HG03378 (cell line): ENCODE measurements around the gene MAST3.
"Not testable (repeated sequence)": the region's sequence is repeated elsewhere in the genome, so short reads cannot be mapped to it uniquely, and the experiment has no call there.

Experiments used
- ATAC-seq: cut with Tn5 transposase; IDR thresholded peaks from one replicate; pipeline ENCODE4 v1.9.1; 2021; ENCODE audit warnings: mild to moderate bottlenecking, moderate library complexity; ENCODE audit not compliant: unreplicated experiment

The MAST3 gene

GRCh38 chr19:18156841-18157464 lies 59.4 kb downstream of the MAST3 start:
- ATAC-seq = no peak

DNA sequence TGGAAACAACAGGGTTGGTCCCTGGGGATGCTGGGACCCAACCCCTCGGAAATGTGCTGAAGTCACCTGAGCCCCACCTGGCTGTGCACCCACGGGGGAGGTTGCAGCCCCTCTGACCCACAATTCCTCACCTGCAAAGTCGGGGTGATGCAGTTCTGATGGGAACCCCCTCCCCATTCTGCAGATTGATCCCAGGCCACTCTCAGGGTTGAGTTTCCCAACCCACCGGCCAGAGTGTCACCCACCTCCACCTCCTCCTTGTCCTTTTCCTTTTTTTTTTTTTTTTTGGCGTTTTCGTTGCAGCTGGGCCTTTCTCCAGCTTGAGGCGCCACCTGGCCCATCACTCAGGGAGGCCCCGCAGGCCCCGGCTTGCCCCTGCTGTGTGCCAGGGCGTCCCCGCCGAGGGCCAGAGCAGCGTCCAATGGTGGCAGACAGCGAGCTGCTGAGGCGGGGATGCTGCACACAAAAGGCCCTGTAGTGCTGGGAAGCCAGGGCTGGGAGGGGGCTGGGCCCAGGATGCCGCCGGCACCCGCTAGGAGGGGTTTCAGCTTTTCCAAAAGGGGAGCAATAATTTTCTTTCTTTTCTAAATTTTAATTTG lies 60.0 kb downstream of the MAST3 start:
- no peak for ATAC-seq

GRCh38 chr19:18158467-18158866 lies 60.9 kb downstream of the MAST3 start:
- ATAC-seq = no peak

DNA sequence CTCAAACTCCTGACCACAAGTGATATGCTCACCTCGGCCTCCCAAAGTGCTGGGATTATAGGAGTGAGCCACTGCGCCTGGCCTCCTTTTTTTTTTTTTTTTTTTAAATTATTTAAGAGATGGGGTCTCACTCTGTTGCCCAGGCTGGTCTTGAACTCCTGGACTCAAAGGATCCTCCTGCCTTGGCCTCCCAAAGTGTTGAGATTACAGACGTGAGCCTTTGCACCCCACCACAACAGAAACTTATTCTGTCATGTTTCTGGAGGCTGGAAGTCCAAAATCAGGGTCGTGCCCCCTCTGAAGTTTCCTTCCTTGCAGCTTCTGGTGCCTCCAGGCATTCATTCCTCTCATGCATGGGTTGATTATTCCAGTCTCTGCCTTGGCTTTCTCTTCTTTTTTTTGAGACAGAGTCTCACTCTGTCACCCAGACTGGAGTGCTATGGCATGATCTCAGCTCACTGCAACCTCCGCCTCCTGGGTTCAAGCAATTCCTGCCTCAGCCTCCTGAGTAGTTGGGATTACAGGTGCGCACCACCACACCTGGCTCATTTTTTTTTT lies 61.6 kb downstream of the MAST3 start:
- not testable (repeated sequence) for ATAC-seq

DNA sequence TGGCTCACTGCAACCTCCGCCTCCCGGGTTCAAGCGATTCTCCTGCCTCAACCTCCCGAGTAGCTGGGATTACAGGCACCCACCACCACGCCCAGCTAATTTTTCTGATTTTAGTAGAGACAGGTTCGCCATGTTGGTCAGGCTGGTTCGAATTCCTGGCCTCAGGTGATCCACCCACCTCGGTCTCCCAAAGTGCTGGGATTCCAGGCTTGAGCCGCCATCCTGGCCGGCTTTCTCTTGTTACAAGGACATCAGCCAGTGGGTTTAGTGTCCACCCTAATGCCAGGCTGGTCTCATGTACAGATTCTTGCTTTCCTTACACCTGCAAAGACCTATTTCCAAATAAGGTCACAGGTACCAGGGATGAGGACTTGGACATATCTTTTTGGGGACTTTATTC lies 62.2 kb downstream of the MAST3 start:
- no peak for ATAC-seq

- ATAC-seq = no peak
Observed at GRCh38 chr19:18160493-18160970, 63.0 kb downstream of the MAST3 start.

- ATAC-seq = no peak
Observed at GRCh38 chr19:18160971-18161635, 63.5 kb downstream of the MAST3 start.

GRCh38 chr19:18161636-18162002 lies 64.0 kb downstream of the MAST3 start:
- no peak for ATAC-seq

DNA sequence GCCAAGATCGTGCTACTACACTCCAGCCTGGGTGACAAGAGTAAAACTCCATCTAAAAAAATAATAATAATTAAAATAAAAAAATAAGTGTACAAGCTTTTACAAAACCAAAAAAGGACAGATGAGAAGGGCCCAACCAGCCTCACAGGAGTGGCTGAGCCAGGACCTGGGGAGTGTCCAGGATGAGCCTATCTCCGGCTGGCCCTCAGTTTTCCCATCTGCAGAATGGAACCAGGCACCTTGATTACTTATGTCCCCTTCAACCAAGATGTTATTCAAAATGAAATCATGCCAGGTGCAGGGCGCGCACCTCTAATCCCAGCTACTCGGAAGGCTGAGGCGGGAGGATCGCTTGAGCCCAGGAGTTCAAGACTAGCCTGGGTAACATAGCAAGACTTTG lies 66.5 kb downstream of the MAST3 start:
- no peak for ATAC-seq

DNA sequence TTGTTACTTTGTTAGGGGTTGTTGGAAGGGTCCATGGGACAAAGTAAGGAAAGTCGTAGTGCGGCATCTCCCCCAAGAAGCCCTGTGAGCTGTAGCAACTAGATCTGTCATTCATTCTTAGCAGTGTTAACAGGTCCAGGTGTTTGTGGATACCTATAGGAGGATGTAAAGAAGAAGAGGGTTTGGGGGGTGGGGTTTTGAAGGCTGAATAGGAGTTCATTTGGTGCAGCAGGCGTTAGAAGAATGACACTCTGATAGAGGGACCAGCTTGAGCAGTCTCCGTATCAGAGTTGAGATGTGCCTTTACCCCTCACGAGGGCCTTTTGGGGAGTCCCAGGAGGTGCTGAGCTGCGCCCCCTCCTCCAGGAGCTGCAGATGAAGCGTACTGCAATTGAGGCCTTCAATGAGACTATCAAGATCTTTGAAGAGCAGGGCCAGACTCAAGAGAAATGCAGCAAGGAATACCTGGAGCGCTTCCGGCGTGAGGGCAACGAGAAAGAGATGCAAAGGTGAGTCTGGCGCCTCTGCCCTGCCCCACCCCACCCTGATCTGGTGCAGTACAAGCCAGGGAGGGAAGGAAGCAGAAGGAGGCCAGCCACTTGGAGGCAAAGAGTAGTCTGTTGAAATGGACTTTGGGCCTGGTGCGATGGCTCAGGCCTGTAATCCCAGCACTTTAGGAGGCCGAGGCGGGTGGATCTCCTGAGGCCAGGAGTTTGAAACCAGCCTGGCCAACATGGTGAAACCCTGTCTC lies 68.4 kb downstream of the MAST3 start:
- no peak for ATAC-seq

- ATAC-seq = no peak
Observed at GRCh38 chr19:18167011-18167410, 69.4 kb downstream of the MAST3 start.

DNA sequence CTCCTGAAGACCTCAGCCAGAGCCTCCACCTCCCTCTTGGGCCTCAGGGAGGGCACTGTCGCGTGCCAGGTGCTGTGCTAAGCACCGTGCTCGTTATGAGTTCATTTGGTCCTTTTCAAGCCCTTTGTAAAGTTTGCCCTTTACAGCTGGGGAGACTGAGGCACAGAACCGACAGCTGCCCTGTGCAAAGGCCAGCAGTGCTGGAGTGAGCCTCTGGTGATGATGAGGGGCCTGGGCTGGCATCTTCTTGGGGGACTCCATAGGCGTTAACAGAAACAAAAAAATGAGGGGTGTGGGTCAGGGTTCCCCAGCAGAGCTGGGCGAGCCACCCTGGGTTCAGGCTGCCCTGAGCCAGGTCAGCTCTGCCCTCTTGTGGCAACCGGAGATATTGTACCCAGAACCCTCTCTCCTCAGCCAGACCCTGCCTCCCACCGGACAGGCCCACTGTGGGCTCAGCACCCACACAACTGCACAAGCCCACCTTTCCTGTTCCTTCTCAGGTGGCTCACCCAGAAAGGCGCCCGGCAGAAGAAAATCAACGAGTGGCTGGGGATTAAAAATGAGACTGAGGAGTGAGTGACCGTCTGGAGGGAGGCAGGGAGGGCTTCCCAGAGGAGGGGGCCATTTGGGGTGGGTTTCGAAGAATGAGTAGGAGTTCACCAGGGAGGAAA lies 70.5 kb downstream of the MAST3 start:
- ATAC-seq = no peak

DNA sequence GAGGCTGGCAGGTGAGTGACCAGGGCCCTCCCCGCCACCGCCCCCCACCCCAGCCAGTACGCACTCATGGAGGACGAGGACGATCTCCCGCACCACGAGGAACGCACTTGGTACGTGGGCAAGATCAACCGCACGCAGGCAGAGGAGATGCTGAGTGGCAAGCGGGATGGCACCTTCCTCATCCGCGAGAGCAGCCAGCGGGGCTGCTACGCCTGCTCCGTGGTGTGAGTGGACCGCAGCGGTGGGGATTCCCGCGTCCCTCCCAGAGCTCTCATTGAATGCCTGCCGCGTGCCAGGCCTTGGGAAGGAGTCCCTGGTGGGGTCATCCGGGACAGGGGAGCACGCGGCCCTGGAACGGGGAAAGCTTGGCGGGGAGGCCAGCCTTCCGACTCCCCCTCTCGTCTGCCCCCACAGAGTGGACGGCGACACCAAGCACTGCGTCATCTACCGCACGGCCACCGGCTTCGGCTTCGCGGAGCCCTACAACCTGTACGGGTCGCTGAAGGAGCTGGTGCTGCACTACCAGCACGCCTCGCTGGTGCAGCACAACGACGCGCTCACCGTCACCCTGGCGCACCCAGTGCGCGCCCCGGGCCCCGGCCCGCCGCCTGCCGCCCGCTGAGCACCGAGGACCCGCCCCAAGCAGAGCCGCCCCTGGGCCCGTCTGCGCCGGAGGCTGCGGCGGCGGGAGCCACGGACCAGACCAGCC lies 71.2 kb downstream of the MAST3 start:
- ATAC-seq = no peak

DNA sequence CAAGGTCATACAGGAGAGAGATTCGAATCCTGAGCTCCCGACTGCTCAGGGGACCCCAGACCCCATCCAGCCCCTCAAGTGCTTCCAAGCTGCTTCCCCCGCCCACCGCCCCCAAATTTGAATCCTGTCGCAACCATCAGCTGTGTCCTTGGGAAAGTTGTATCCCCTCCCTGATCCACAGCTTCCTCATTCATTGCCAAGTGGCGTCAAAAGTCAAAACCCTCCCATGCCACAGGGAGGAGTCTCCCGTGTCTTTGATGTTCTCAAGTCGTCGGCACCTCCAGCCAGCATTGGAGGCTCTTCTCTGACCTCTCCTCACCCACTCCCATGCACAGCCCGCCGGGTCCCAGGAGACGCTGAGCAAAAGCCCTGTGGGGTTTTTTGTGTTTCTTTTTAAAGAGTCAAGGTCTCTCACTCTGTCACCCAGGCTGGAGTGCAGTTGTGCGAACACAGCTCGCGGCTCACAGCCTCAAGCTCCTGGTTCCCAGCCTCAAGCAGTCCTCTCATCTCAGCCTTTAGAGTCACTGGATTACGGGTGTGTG lies 73.2 kb downstream of the MAST3 start:
- peak; percentile 33 for ATAC-seq

DNA sequence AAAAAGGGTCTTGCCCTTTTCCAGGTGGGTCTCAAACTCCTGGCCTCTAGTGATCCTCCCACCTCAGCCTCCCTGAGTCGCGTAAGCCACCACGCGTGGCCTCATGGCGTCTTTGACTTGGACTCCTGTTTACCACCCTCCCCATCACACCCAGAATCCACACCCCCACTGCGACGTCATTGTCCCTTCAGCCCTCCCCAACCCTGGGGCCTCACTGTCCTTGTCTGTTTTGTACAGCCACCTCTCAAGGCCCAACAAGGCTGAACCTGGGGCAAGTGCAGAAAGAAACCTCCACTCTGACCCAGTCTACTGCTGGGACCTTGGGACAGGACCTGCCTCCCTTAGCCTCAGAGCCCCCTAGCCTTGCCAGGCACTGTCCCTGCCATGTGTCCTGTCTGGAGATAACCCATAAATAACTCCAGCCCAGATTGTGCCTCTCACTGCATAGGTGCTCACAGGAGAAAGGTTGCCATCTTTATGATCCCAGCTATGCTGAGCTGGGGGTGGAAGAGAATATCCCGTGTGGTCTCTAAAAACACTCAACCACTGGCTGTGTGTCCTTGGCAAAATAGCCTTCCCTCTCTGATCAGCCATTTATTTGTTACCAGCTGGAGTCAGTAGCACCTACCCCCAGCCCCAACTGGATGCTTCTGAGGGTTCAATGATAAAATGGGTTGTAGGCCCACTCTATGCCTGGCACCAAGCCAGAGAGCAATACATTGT lies 74.2 kb downstream of the MAST3 start:
- no peak for ATAC-seq

GRCh38 chr19:18172331-18173053 lies 74.9 kb downstream of the MAST3 start:
- no peak for ATAC-seq

DNA sequence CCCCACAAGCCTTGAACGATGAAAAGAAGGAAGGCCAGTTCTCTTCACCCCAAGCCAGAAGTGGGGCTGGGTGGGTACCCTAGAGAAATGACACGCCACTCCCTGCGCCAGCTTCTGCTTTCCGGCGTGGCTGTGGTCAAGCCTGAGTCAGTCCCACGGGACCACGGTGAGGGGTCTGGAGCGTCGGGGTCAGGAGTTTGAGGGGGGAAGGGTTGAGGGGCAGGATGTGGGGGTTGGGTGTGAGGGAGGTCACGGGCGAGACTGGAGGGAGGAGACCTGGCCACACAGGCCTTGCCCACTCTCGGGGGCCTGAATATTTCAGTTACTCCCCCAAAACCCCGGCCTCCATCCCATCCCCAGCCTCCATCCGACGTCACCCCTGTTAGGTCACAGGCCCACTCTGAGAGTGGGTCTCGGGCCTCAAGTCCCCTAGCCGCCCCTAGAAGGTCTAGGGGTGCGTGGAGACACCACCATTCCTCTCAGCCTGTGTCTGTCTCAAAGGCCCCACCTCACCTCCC lies 75.5 kb downstream of the MAST3 start:
- ATAC-seq = no peak

GRCh38 chr19:18173572-18174288 lies 76.2 kb downstream of the MAST3 start, which contains the start of gene IFI30:
Gene IFI30, plus strand, starts transcription at chr19:18173813. Its CDS starts 29 bp downstream, at chr19:18173842.
- peak; percentile 37 for ATAC-seq
